ENCODE measurements around the gene POR.
"Not testable (repeated sequence)": the region's sequence is repeated elsewhere in the genome, so short reads cannot be mapped to it uniquely, and the experiment has no call there.

POR gene

GRCh38 chr7:75998038-75998437 lies 83.1 kb downstream of the POR start:
- H3K27me3 ChIP-seq (ENCODE audit: insufficient read depth, poor library complexity, severe bottlenecking): no peaks in the 10 kb centered on the region
- no peak for TF ChIP-seq CTCF (IDR thresholded peaks at IDR 0.05; ENCODE audit: poor library complexity, severe bottlenecking)
- DNase-seq (ENCODE audit: low spot score) (no peak), ATAC-seq (ENCODE audit: low read depth) (no peak)
- H3K36me3 ChIP-seq (ENCODE audit: low read depth): peaks cover 13% of the 10 kb centered on the region; the same call in 1 of the 2 replicates
- H3K27ac ChIP-seq (ENCODE audit: poor library complexity, severe bottlenecking): no peak overlapping the region
- H3K4me1 ChIP-seq (ENCODE audit: insufficient read depth, poor library complexity, severe bottlenecking): no peaks in the 10 kb centered on the region
- H3K4me3 ChIP-seq (ENCODE audit: severe bottlenecking): no peak overlapping the region
- no peaks in the 10 kb centered on the region for H3K9me3 ChIP-seq (ENCODE audit: severe bottlenecking)

- H3K27me3 ChIP-seq (ENCODE audit: insufficient read depth, poor library complexity, severe bottlenecking): no peaks in the 10 kb centered on the region
- no peak overlapping the region for H3K27ac ChIP-seq (ENCODE audit: poor library complexity, severe bottlenecking)
- DNase-seq (ENCODE audit: low spot score) (peak; percentile 50), ATAC-seq (ENCODE audit: low read depth) (no peak)
- peaks cover 15% of the 10 kb centered on the region for H3K36me3 ChIP-seq (ENCODE audit: low read depth)
- no peaks in the 10 kb centered on the region for H3K9me3 ChIP-seq (ENCODE audit: severe bottlenecking)
- no peaks in the 10 kb centered on the region for H3K4me1 ChIP-seq (ENCODE audit: insufficient read depth, poor library complexity, severe bottlenecking)
- H3K4me3 ChIP-seq (ENCODE audit: severe bottlenecking): no peak overlapping the region
- no peak for TF ChIP-seq CTCF (IDR thresholded peaks at IDR 0.05; ENCODE audit: poor library complexity, severe bottlenecking)
These were observed 85.6 kb downstream of the POR start for GRCh38 chr7:76000566-76000965.

GRCh38 chr7:76002139-76002538 lies 87.2 kb downstream of the POR start:
- ATAC-seq (ENCODE audit: low read depth): no peak
- no peaks in the 10 kb centered on the region for H3K27me3 ChIP-seq (ENCODE audit: insufficient read depth, poor library complexity, severe bottlenecking)
- no peaks in the 10 kb centered on the region for H3K9me3 ChIP-seq (ENCODE audit: severe bottlenecking)
- H3K27ac ChIP-seq (ENCODE audit: poor library complexity, severe bottlenecking): no peak overlapping the region
- no peak for DNase-seq (ENCODE audit: low spot score)
- H3K4me1 ChIP-seq (ENCODE audit: insufficient read depth, poor library complexity, severe bottlenecking): no peaks in the 10 kb centered on the region
- no peak for TF ChIP-seq CTCF (IDR thresholded peaks at IDR 0.05; ENCODE audit: poor library complexity, severe bottlenecking)
- peaks cover 11% of the 10 kb centered on the region for H3K36me3 ChIP-seq (ENCODE audit: low read depth)
- H3K4me3 ChIP-seq (ENCODE audit: severe bottlenecking): no peak overlapping the region

- DNase-seq (ENCODE audit: low spot score): no peak
- no peak overlapping the region for H3K27ac ChIP-seq (ENCODE audit: poor library complexity, severe bottlenecking)
- H3K36me3 ChIP-seq (ENCODE audit: low read depth): peaks cover 11% of the 10 kb centered on the region
- no peak overlapping the region for H3K4me3 ChIP-seq (ENCODE audit: severe bottlenecking)
- no peaks in the 10 kb centered on the region for H3K4me1 ChIP-seq (ENCODE audit: insufficient read depth, poor library complexity, severe bottlenecking)
- no peak for ATAC-seq (ENCODE audit: low read depth)
- H3K27me3 ChIP-seq (ENCODE audit: insufficient read depth, poor library complexity, severe bottlenecking): no peaks in the 10 kb centered on the region
- no peaks in the 10 kb centered on the region for H3K9me3 ChIP-seq (ENCODE audit: severe bottlenecking)
- no peak for TF ChIP-seq CTCF (IDR thresholded peaks at IDR 0.05; ENCODE audit: poor library complexity, severe bottlenecking)
These were observed 87.9 kb downstream of the POR start for GRCh38 chr7:76002822-76003221.

- Histone ChIP-seq H3K27ac (ENCODE audit: poor library complexity, severe bottlenecking) (no peak overlapping the region), H3K4me3 (ENCODE audit: severe bottlenecking) (no peak overlapping the region), H3K9me3 (ENCODE audit: severe bottlenecking) (no peaks in the 10 kb centered on the region), H3K27me3 (ENCODE audit: insufficient read depth, poor library complexity, severe bottlenecking) (no peaks in the 10 kb centered on the region), H3K36me3 (ENCODE audit: low read depth) (peaks cover 11% of the 10 kb centered on the region), H3K4me1 (ENCODE audit: insufficient read depth, poor library complexity, severe bottlenecking) (no peaks in the 10 kb centered on the region)
- ATAC-seq (ENCODE audit: low read depth): no peak
- DNase-seq (ENCODE audit: low spot score): peak; percentile 16
- TF ChIP-seq CTCF (IDR thresholded peaks at IDR 0.05; ENCODE audit: poor library complexity, severe bottlenecking): no peak
These were observed 88.4 kb downstream of the POR start for GRCh38 chr7:76003351-76003750.

GRCh38 chr7:76005004-76005403 lies 90.0 kb downstream of the POR start:
- H3K27ac ChIP-seq (ENCODE audit: poor library complexity, severe bottlenecking); H3K36me3 ChIP-seq (ENCODE audit: low read depth); H3K4me1 ChIP-seq (ENCODE audit: insufficient read depth, poor library complexity, severe bottlenecking); ATAC-seq (ENCODE audit: low read depth); H3K9me3 ChIP-seq (ENCODE audit: severe bottlenecking); H3K4me3 ChIP-seq (ENCODE audit: severe bottlenecking); H3K27me3 ChIP-seq (ENCODE audit: insufficient read depth, poor library complexity, severe bottlenecking); DNase-seq (ENCODE audit: low spot score): not testable (repeated sequence)

All from RWPE2 (cell line).